ENCODE results near the gene ZSCAN23.

GRCh38 chr6:28485482-28485881, 42.2 kb upstream of the ZSCAN23 start:
- TF ChIP-seq CTCF (IDR thresholded peaks at IDR 0.05; ENCODE audit: extremely low read depth in 1 of 2, insufficient read depth in 1 of 2, low read depth in 1 of 2, low read length in 2 of 2) (no peak), POLR2A (IDR thresholded peaks at IDR 0.05; ENCODE audit: low read depth, low read length) (no peak), MAX (IDR thresholded peaks at IDR 0.05; ENCODE audit: insufficient read depth, insufficient read length) (no peak), EZH2 (IDR thresholded peaks at IDR 0.05; ENCODE audit: borderline replicate concordance, low read depth, low read length, severe bottlenecking) (no peak)

Data from endothelial cell of umbilical vein (primary cell).